ENCODE data around the gene UBR4.

The UBR4 gene

DNA sequence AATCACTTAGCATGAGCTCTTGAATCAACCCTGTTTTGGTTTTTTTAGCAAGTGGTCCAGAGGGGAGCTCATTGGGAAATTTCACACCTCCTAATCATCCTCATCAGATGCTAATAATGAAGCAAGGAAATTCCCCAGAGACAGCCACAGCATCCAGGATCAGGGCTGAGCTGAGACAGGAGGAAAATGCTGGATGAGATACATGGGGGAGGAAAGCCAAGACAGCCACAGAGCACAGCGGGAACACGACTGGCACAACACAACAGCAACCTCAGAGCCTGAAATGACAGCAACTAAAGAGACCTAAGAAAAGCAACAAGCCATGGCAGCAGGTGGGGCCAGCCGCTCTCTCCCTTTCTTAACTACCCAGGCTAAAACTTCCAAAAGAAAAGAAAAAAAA lies 70.4 kb downstream of the UBR4 start:
- no peak for DNase-seq (ENCODE audit: low read depth)

DNA sequence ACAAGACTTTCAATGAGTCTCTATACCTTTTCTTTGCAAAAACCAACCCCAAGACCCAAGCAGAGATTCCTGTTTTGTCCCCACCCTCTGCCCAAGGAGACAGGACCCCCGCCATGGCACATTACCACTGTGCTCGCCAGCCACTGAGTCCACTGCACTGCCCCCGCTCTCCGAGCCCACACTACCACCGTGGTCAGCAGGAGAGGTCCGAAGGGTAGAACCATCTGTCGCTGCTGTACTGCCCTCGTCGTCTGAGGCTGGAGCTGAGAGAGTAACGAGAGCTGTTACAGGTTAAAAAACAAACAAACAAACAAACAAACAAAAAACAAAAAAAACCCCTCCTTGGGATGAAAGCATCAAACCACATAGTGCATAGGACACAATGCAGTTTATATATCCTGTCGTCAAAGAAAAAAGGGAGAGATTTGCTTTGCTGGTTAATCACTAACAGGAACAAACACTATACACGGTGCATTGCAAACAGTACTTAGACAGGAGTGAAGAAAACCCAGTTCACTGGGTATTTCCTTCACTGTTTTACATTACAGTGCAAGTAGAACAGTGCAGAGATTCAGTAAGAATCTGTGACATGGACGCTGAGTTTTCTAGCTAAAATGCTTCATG lies 71.0 kb downstream of the UBR4 start:
- no peak for DNase-seq (ENCODE audit: low read depth)

DNA sequence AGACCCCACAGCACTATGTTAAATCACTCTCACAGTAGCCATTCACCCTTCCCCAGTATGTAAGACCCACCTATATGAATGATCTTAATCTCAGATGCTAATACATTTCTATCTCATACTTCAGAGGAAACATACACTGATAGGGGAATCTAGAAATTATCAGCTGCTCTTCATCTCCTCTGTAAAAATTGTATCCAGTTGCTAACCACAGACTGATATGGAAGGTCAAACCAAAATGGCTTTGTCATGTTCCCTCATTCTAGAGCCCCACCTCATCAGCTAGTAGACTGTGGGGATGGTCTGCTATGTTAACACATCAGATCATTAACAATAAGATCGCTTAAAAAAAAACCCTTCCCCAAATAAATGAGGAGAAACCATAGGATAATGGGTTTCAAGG lies 71.7 kb downstream of the UBR4 start:
- DNase-seq (ENCODE audit: low read depth), result no peak

DNA sequence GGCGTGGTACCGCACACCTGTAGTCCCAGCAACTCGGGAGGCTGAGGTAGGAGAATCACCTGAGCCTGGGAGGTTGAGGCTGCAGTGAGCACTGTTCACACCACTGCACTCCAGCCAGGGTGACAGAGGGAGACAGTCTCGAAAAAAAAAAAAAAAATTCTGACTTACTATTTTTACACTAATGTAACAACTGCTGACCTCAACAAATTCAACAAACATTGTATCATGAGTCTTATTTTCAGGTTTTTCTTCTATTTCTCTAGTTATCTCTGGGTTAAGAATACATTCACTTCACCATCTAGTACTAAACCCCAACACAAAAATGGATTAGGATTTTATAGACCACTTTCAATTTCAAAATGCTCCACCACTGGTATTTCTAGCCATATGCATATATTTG lies 72.9 kb downstream of the UBR4 start:
- no peak for DNase-seq (ENCODE audit: low read depth)

DNA sequence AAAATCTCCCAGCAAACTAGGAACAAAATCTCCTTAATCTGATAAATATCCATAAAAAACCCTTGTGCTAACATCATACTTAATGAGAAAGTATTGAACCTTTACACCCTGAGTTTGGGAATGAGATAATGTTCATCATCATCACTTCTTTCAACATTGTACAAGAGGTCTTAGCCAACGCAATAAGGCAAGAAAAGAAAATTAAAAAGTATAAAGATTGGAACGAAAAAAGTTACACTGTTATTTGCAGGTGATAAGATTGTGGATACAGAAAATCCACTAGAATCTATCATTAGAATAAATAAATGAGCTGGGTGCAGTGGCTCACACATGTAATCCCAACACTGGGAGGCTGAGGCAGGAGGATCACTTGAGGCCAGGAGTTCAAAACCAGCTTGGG lies 76.7 kb downstream of the UBR4 start:
- DNase-seq (ENCODE audit: low read depth), result no peak

DNA sequence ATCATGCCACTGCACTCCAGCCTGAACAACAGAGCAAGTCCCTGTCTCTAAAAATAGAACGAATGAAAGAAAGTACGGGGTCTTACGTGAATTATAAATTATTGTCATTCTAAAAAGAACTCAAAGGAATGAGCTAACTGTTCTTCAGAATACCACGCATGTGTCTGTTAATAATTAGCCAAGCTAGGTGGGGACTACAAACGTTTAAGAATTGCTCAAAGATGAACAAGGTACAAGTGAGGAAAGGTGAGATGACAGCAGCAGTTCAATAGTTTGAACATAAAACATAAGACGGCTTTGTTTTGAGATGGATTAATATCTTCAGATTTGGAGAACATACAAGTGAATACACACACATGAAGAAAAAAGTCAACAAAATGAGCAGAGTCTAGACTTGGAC lies 79.6 kb downstream of the UBR4 start:
- no peak for DNase-seq (ENCODE audit: low read depth)

DNA sequence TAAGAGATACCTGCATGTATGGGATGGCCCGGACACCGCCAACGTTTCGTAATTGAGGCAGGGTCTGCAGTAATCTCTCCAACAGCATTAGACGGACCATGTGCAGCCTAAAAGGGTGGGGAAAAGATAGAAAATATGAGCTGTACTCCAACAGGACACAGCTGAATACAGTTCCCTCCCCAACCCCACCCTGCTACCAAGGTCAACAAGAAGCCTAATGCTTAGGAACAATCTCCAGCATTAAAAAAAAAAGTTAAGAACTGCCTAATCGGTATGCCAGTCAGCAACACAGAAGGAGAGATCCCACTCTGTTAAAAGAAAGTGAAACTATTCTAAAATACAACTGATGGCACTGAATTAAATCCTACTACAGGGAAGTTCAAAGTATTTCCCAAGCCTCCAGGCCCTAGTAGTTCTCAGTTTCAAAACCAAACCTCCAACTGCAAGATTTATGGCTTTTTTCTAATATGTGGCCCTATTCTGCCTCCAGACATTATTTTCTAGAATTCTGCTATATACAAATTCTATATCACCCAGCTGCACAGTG lies 81.0 kb downstream of the UBR4 start:
- no peak for DNase-seq (ENCODE audit: low read depth)

DNA sequence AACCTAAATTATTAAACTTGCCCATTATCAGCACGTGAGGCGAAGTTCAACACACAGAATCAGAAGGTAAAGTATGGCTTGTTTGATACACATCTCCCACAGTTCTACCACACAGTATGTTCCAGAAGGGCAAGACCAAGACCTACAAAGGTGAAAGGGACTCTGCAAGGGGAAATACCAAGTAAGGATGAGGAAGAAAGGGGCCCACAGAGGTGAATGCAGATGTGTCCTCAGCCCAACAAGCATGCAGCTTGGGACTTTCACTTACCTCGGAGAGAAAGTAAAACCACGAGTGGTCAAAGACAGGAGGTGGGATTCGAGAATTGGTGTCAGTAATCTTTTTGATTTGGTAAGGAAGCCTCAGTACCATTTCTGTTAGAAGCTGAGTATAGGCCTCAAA lies 85.8 kb downstream of the UBR4 start:
- no peak for DNase-seq (ENCODE audit: low read depth)

DNA sequence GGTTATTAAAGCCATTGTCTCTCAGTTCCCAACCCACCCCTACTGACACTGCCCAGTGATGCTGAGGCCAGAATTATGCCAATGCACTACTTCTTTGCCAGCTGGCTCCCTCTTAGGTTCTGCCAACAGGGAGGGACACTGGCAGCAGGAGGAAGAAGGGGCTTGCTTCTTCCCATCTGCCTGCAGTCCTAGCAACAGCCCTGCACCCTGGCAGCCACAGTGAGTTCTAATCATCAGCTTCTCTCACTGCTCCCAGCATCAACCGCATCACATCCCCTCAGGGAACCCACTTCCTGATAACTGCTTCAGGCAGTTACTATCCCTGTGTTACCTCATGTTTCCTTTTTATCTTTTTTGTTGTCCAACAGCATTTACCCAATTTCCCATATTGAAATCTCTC lies 86.2 kb downstream of the UBR4 start:
- peak; percentile 4 for DNase-seq (ENCODE audit: low read depth)

DNA sequence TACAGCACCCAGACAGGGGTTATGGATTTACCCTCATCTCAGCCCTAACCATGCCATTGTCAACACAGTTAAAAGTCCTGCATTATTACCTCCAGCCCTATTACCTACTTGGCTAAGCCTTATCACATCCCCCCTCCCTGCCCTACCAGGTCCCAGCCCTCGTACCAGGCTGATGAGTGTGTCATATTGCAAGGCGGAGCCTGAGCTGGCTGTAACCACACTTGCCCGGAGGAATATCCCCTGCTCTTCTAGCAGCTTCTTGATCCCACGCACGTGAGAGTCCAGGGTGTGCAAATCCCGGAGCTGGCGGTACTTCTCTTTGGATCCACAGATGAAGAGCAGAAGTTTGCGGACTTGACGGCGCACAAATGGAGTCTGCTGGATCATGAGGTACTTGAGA lies 87.4 kb downstream of the UBR4 start:
- no peak for DNase-seq (ENCODE audit: low read depth)

DNA sequence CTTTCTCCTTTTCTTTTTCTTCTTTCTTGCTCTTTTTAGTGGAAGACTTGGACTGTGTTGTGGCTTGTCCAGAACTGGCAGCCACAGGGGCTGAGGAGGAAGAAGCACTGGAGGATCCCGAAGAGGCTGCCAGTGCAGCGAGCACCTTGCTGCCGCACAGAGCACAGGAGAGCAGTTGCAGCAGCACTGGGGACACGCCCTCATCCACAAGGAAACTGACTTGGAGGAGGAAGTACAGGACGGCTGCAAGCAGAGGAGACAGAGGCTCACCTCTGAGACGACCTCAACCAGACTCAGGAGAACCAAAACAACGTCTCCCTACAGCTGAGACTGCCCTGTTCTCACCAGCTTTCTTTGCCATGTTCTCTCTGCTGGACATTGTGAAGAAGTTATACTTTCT lies 88.9 kb downstream of the UBR4 start:
- no peak for DNase-seq (ENCODE audit: low read depth)

DNA sequence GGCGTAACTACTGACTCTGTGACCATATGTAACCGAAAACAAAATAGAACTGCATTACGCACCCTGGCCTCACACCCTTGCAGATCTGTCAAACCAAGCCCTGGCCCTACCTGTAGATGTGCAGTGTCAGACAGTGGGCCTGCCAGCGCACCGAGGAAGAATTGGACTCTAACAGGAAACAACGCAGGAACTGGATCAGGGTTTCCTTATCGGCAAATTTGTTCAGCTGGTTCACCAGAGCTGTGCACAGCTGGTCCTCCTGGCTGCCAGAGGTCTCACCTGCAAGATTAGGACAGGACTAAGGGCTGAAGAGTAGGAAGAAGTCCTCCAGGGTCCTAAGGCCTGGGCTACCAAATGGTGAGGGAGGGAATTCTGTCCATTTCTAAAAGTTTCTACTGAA lies 90.0 kb downstream of the UBR4 start:
- DNase-seq (ENCODE audit: low read depth), result no peak

DNA sequence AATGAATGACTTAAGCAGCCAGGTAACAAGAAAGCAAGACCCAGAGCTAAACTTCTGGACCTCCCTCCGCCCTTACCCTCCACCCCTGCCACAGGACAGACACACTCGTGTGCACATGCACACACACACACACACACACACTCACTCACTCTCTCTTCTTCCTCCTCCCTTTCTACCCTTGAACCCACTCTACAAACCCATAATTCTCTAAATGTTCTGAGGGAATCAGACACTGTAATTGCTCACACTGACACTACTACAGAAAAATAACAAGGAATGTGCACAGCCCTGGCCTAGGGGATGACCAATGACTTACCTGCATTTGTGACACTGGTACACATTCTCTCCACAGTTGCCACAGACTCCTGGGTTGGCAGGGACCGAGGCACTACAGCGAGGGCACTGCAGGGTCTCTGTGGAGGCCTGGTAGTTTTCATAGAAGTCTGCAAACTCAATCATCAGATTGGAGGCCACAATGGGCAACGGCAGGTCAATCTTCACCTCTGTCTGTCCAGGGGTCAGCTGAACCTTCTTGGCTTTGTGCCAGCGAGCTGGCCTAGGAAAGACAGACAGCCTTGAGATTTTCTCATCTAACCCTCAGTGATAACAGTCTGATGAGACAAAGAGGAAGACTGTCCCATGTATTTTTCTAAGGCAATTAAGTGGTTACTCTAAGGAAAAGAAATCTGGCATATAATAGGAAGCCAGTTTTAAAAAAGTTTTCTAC lies 94.8 kb downstream of the UBR4 start:
- DNase-seq (ENCODE audit: low read depth), result no peak

DNA sequence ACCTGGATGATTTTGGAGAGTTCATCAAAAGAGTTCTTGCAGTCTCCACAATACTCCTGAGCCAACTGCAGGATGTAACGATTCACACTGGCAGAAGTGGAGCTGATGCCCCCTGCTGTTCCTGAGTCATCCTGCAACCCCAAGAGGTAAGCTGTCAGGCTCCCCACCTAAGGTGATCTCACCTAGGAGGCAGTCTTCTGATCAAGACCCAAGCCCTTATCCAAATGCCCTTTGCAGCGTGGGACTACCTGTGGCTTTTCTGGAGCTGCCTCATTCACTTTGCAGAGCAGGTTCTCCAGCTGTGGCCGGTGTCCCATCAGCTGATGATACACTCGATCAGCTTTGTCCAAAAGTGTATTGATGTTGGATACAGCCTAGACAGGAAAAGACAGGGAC lies 96.4 kb downstream of the UBR4 start:
- no peak for DNase-seq (ENCODE audit: low read depth)

DNA sequence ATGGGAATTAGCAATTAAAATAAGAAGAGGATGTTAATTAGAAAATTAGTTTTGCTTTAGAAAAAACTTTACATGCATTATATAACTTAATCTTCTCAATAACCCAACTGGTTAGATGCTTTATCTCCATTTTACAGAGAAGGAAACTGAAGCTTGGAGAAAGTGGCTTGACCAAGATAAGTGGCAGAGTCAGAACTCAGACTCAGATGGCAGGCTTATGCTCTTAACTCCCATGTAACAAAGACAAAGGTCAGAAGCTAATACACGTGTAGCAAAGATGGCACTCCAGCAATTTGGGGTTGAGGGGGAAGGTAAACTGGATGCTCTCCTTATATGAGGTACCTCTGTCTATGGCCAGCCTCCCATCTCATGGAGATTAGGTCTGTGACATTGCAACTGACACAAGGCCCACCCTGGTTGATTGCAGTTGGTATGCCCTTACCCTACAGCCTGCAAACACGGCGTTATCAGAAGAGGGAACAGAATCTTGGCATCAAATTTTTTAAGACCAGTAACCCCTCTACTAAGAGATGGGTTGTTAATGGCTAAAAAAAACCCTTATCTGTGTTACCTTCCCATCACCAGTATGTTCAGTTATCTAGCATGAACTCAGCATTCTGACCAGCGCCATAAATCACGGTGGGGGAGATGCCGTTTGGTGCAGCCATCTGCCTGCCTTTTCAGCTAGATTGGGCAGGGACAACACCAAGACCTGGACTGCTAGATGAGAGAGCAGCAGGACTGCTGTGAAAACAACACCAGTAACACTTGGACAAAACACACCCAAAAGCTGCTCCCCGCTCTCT lies 97.0 kb downstream of the UBR4 start:
- DNase-seq (ENCODE audit: low read depth), result no peak

DNA sequence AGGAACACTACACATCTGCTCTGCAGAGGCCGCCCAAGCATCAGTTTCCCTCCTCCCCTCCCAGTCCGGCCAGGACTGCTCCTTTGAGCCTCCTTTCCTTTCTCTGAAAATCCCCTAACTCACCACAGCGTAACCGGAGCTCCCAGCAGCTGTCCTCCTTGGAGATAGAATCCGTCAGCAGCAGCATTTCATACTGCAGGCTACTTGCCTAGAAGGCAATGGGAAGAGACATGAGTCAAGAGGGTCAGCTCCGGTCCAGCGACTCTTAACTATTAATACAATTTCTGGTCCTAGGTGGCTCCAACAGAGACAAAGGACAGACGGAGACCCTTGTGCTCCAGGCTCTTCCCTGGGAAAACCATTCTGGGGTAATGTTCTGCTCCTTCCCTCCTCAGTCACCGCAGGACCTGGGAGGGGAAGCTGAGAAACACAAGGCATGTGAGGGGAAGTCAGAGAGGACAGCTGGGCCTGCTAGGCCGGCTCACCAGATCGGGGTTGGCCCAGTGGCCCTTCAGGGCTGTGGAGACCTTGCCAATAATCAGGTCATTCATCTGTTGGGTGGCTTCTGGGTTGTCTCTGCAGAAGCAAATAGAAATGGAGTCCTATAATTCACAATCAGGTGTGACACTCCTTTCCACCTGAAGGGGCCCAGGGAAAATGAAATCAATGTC lies 99.7 kb downstream of the UBR4 start:
- no peak for DNase-seq (ENCODE audit: low read depth)

DNA sequence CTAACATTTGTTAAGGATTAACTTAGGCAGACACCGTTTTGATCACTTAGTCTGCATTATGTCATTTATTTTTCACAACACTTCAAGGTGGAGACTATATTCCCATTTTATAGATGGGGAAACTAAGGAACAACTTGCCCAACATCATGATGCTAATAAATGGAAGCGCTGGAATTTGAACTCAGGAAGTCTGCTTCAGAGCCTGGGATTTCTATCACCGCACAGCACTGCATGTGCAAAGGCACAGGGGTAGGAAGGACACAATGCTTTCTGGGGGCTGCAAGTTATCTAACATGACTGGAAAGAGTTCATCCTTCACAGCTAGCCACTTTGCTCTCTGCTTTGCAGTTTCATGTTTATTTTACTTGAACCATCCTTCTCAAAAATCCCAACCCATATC lies 100.5 kb downstream of the UBR4 start:
- no peak for DNase-seq (ENCODE audit: low read depth)

DNA sequence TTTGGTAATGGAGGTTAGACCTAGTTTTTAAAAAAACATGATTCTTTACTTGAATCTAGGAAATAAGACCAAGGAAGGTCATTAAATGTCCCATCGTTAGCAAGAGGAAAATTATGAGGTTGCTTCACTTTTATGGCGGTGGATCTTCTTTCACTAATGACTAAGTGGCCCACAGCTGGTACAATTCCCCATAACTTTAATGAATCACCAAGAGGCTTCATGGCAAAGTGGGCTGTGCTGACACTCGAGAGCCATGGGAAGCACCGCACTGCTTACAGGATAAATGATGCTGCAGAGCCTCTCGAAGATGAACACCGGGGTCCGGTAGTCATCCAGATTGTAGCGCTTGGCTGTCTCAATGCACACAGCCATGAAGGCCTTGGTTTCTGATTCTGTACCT lies 108.8 kb downstream of the UBR4 start:
- DNase-seq (ENCODE audit: low read depth), result no peak

DNA sequence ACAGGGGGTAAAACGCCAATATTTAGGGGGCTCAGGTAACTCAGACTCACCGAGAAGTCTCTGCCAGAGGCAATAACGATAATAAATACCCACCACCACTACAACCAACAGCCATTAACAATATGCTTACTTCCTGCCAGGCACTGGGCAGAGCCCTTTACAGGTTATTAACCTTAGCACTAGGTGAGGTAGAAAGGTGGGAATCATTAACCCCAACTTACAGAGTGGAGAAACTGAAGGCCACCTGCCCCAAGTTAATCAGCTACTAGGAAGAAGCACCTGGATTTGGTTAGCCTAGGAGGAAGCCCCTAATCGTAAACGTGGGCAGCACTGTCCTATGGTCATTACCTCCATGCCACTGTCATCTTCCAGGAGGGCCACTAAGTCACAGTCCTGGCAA lies 110.0 kb downstream of the UBR4 start:
- DNase-seq (ENCODE audit: low read depth), result no peak

DNA sequence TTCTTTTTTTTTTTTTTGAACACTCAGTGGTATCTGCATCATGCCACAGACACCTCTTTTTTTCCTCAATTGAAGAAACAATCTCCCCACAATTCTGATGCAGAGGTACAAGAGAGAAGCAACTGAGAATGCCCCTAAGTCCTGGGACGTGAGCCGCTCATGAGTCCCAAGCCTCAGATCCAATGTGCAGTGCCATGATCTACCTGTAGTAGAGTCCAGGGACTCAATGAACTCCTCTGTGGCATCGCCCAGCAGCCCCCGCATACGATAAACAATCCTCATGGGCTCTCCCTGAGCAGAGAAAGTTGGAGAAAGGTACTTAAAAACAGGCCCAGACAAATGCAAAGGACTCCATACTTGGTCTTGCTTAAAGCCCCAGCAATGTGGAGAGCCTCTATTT lies 113.1 kb downstream of the UBR4 start:
- no peak for DNase-seq (ENCODE audit: low read depth)

DNA sequence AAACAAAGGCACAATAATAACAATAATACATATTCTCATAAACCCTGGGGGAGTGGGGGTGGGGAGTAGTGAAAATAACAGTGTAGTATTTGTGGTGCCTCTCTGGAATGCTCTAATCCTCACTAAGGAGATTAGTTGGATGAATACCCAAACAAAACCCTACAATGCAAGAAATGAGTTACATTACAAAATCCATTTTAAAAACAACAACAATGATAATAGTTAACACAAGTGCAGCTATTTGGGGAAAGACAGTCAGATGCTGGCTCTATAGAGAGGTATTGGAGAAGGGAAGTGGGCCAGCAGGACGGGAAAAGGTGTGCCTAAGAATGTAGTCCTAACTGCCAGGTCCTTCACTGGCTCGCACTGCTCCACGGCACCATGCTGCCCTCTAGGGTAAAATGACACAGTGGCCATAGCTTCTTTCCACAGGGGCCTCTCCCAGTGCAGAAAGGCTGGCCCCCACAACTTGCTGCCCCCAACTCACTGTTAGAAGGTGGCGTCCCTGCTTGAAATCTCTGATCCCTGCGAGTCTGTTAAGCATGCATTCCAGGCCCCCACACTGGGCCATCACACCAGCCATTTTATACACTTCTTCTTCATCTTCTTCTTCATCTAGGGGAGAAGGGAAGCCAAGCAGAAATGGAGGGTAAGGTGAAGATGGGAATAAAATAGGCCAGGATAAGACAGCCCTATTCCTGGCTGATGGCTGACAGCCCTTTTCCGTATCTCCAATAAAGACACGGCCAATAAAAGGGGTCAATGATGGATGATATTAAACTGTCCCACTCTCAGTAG lies 113.8 kb downstream of the UBR4 start:
- DNase-seq (ENCODE audit: low read depth), result no peak

Measured in activated gamma-delta T cell treated with anti-CD3 and anti-CD28 coated beads, Interleukin-2, amount 50 U/mL, for 16 hours (primary cell).